HG03520 (cell line): ENCODE data around the gene CCDC57.

Experiments
- ATAC-seq: cut with Tn5 transposase; IDR thresholded peaks from one replicate; pipeline ENCODE4 v1.9.1; 2021; ENCODE audit warnings: mild to moderate bottlenecking, moderate library complexity; ENCODE audit not compliant: unreplicated experiment

CCDC57 gene

GRCh38 chr17:82108961-82109475, 103.6 kb downstream of the CCDC57 start:
- no peak for ATAC-seq

- no peak for ATAC-seq
Observed at GRCh38 chr17:82108496-82108945, 104.1 kb downstream of the CCDC57 start.

GRCh38 chr17:82108038-82108437, 104.6 kb downstream of the CCDC57 start:
- no peak for ATAC-seq

- ATAC-seq, result no peak
Observed at GRCh38 chr17:82107341-82107860, 105.2 kb downstream of the CCDC57 start.

- no peak for ATAC-seq
Observed at GRCh38 chr17:82106688-82107305, 105.8 kb downstream of the CCDC57 start.

GRCh38 chr17:82105882-82106687, 106.6 kb downstream of the CCDC57 start:
- no peak for ATAC-seq

- no peak for ATAC-seq
Observed at GRCh38 chr17:82105417-82105881, 107.2 kb downstream of the CCDC57 start.

- ATAC-seq, result no peak
Observed at GRCh38 chr17:82104797-82105416, 107.7 kb downstream of the CCDC57 start.

GRCh38 chr17:82103553-82104451, 108.8 kb downstream of the CCDC57 start:
- no peak for ATAC-seq

- ATAC-seq, result no peak
Observed at GRCh38 chr17:82101767-82102679, 110.6 kb downstream of the CCDC57 start.

GRCh38 chr17:82101301-82101715, 111.3 kb downstream of the CCDC57 start:
- no peak for ATAC-seq

GRCh38 chr17:82100502-82101298, 111.9 kb downstream of the CCDC57 start:
- ATAC-seq, result no peak

GRCh38 chr17:82098939-82099763, 113.5 kb downstream of the CCDC57 start:
- ATAC-seq, result peak; percentile 3

- ATAC-seq, result peak; percentile 59
Observed at GRCh38 chr17:82098169-82098938, 114.3 kb downstream of the CCDC57 start, which contains the start of gene FASN. Gene FASN (minus strand): TSS chr17:82098236. CDS start chr17:82096445, 1,791 bp downstream.

- ATAC-seq, result no peak
Observed at GRCh38 chr17:82097919-82098168, 114.8 kb downstream of the CCDC57 start.

- ATAC-seq, result no peak
Observed at GRCh38 chr17:82097184-82097918, 115.3 kb downstream of the CCDC57 start.
